SHP77 (cell line): Measurements from ENCODE around the gene ARF1.

Source experiments
- DNase-seq, 2 experiments: peaks; one replicate each; lab custom pipeline; 2025; lab: John Stamatoyannopoulos, UW

Gene ARF1

DNA sequence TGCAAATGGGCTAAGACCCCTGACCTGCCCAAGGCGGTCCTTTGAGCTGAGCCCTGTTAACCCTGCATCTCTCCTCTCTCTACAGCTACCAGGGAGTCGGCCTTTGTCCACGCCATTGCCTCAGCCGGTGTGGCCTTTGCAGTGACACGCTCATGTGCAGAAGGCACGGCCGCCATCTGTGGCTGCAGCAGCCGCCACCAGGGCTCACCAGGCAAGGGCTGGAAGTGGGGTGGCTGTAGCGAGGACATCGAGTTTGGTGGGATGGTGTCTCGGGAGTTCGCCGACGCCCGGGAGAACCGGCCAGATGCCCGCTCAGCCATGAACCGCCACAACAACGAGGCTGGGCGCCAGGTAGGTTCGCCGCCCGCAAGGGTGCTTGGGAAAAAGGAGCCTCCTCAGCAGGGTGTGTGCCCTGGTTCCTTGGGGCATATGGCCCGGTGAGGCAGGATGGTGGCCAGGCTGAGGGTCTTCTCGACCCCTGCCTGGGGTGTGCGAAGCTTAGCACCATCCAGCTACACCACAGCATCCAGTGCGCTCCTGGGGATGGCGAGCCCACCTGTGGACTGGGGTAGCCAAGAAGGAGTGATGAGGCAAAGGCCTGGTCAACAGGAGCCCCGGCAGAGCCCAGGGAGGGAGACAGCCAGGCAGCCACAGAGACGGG lies 31.8 kb upstream of the ARF1 start:
- DNase-seq, result no peak

DNA sequence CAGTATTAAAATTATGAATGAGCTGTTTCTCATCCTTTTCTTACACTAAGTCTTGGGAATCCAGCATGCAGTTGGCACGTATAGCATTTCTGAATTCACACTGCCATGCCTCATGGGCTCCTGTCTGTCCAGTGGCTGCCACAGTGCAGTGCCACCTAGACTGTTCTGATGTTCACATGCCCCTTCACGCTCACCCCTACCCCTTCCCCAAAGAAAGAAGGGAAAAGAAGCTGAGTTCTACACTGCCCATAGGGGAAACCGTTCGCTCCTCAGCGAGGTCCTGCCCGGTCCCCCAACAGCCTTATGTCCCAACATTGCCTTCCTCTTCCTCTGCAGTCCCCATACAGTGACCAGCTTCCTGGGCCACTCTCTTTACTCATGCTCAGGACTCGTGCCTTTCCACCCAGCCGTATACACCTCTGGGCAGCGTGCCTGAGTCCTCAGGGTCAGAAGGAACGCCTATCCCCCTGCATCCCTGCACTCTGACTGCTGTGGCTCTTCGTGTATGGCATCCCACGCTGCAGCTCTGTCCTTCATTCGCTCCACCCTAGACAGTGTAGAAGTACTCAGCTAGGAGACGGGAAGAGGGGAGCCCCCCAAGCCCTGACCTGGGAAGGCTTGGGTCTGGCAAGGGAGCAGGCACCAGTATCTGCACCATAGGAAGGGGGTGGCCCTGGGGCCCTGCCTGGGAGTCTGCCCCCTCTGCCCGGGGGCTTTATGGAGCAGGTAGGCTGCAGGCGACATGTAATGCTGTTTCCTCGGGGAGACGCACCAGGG lies 24.1 kb upstream of the ARF1 start:
- DNase-seq, result no peak

DNA sequence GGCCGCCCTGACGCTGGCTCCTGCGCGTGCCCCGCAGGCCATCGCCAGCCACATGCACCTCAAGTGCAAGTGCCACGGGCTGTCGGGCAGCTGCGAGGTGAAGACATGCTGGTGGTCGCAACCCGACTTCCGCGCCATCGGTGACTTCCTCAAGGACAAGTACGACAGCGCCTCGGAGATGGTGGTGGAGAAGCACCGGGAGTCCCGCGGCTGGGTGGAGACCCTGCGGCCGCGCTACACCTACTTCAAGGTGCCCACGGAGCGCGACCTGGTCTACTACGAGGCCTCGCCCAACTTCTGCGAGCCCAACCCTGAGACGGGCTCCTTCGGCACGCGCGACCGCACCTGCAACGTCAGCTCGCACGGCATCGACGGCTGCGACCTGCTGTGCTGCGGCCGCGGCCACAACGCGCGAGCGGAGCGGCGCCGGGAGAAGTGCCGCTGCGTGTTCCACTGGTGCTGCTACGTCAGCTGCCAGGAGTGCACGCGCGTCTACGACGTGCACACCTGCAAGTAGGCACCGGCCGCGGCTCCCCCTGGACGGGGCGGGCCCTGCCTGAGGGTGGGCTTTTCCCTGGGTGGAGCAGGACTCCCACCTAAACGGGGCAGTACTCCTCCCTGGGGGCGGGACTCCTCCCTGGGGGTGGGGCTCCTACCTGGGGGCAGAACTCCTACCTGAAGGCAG lies 23.4 kb upstream of the ARF1 start:
- DNase-seq, result no peak

DNA sequence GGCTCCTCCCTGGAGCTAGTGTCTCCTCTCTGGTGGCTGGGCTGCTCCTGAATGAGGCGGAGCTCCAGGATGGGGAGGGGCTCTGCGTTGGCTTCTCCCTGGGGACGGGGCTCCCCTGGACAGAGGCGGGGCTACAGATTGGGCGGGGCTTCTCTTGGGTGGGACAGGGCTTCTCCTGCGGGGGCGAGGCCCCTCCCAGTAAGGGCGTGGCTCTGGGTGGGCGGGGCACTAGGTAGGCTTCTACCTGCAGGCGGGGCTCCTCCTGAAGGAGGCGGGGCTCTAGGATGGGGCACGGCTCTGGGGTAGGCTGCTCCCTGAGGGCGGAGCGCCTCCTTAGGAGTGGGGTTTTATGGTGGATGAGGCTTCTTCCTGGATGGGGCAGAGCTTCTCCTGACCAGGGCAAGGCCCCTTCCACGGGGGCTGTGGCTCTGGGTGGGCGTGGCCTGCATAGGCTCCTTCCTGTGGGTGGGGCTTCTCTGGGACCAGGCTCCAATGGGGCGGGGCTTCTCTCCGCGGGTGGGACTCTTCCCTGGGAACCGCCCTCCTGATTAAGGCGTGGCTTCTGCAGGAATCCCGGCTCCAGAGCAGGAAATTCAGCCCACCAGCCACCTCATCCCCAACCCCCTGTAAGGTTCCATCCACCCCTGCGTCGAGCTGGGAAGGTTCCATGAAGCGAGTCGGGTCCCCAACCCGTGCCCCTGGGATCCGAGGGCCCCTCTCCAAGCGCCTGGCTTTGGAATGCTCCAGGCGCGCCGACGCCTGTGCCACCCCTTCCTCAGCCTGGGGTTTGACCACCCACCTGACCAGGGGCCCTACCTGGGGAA lies 22.7 kb upstream of the ARF1 start:
- DNase-seq, result no peak

DNA sequence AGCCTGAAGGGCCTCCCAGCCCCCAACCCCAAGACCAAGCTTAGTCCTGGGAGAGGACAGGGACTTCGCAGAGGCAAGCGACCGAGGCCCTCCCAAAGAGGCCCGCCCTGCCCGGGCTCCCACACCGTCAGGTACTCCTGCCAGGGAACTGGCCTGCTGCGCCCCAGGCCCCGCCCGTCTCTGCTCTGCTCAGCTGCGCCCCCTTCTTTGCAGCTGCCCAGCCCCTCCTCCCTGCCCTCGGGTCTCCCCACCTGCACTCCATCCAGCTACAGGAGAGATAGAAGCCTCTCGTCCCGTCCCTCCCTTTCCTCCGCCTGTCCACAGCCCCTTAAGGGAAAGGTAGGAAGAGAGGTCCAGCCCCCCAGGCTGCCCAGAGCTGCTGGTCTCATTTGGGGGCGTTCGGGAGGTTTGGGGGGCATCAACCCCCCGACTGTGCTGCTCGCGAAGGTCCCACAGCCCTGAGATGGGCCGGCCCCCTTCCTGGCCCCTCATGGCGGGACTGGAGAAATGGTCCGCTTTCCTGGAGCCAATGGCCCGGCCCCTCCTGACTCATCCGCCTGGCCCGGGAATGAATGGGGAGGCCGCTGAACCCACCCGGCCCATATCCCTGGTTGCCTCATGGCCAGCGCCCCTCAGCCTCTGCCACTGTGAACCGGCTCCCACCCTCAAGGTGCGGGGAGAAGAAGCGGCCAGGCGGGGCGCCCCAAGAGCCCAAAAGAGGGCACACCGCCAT lies 21.9 kb upstream of the ARF1 start:
- DNase-seq, result no peak

DNA sequence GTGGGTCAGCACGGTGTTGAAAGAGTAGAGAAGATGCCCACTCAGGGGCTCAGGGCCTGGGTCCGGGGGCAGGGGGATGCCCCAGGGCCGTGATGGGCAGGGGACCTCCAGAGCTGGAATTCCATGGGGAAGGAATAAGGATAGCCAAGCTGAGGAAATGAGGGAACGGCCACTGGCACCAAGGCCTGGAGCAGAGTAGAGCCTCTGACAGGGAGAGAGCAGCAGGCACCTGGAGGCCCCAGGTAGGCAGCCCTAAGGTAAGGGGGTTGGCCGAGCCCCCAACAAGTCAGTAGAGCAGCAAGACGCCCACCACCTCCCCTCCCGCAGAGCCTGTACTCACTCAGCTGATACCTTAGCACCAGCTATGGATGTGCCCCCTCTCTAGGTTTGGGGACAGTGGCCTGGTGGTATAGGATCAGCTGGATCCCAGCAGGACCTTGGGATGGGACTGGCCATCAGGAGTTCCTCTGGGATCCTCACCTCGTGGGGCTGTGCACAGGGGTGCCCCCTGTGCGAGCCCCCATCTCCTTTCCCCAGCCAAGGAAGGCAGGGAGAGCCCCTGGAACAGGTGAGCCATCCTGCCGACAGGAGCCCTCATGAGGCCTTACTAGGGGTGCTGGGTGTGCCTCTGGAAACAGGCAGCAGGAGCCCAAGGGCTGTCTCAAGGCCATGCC lies 21.0 kb upstream of the ARF1 start:
- no peak for DNase-seq

DNA sequence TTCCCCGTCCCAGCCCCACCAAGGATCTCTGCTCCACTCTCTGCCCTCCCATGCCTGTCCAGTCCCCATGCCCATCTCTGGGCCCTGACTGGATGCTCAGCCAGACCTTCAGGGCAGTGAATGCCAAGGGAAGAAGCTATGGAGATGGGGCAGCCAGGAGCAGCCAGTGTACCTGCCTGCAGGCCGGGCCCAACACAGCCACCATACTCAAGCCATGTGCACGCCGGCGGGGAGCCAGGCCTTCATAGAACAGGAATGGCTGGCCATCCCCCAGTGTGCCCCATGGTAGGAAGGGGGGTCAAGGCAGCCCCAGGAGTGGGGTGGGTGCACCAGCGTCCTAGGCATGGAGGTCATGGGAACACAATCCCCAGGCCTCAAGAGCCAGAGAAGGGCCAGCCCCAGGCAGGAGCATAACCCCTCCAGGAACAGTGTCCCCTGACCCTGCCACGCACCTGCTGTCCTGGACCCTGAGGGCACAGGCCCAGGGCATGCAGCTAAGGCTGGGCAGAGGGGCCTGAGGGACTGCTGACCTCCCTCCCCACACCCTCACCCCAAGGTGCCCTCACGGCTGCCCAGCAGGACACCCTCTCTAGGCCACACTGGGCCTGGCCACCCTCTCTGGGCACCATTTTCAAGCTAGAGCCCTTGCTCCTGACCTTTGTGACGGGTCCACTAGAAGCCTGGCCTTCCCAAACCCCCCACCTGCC lies 20.3 kb upstream of the ARF1 start:
- no peak for DNase-seq

DNA sequence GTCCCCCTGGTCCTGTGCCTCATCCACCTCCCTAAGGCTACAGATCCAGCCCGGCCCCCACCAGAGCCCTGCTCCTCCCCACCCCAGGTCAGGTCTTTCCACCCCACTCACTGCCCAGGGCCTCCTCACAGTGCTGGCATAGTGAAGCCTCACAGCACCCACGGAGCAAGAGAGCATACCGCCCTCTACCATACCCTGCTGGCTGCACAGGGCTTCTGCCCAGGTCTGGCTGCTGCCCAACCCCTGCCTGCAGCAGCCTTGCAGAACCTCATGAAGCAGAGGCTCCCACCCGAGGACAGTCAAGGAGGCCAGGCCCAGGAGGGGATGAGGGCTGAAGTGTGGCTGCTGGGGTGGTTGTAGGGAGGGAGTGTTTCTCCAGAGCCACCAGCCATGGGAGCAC lies 19.7 kb upstream of the ARF1 start:
- no peak for DNase-seq

DNA sequence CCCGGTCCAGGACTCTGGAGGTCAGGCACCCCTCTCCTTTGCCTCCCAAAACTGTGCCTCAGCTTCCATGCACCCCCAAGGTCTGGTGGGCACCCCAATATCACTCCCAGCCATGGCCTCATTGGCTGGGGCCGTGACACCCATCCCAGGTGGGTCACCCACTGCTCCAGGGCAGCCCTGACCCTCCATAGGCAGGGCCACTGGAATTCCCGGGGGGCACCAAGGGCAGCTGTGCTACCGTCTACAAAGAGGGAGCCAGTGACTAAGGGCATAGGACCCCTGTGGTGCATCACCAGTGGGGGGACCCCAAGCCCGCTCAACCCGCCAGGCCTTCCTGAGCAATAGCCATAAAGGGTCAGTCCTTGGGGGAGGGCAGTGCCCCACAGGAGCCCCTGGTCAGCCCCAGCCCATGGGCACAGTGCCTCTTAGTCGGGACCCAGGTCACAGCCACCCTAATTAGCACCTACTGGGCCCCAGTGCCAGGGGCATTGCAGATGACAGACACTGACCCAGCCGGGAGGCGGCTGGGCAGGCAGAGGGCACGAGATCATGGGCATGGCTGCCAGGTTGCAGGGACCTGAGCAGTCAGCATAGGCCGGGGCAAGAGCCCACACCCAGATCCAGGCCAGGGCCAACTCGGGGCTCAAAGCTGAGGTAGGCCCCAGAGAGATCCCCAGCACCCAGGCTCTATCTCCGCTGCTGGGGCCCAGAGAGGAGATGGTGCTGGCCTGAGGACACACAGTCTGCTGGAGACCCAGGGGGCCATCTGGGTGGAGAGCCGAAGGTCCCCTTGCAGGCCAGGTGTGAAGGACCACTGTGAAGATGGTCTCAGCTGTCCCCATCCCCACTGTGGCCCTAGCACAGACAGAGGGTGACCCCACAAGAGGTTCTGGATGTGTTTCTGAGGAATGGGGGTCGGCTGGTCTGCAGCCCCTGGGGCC lies 19.0 kb upstream of the ARF1 start:
- DNase-seq, result no peak

DNA sequence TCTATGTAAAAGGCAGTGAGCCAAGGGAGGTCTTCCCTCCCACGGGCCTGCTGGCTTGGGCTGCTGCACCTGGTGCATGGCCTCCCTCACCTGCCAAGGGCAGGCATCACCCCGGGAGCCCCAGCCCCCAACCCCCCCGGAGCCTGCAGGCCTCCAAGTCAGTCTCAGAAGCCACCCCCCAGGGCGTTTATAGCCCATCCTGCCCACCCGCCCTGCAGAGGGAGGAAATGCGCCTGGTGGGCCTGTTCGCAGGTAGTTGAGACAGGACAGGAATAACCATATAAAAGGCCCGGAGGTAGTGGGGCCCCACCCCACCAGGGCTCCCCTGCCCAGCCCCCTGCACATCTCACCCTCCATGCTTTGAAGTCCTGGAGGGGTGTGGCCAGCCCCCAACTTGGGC lies 18.2 kb upstream of the ARF1 start:
- no peak for DNase-seq

DNA sequence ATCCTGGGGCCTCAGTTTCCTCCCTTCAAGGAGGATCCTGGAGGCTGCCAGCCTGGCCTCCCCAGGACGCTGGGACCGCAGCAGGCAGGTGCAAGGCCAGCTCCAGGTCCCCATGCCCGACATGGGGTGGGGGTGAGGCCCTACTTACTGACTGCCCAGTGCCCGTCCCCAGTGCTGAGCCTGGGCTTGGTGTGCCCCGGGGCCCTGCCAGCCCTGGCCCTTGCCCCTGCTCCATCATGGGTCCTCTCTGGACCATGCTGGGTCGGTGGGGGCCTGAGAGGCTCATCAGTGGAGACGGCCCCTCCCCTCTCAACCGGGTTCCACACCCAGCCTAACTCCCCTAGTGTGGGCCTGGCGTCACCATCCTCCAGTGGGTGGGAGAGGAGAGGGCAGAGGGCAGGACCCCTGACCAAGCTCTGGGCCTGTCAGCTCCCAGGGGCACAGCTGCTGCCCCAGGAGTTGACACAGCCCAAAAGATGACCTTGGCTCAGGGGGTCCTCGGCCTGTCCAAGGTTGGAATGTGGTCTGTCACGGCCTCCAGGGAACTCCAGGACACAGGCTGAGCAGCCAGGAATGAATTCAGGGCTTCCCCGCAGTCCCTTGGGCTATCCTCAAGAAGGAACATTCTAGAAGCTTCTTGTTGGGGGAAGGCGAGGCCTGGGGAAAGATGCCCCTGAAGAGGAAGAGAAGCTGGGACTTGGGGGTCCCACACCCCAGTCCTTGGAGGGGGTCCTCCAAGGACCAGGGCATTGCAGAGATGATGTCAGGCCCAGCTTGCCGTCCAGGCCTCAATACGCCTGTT lies 17.6 kb upstream of the ARF1 start:
- DNase-seq, result no peak

DNA sequence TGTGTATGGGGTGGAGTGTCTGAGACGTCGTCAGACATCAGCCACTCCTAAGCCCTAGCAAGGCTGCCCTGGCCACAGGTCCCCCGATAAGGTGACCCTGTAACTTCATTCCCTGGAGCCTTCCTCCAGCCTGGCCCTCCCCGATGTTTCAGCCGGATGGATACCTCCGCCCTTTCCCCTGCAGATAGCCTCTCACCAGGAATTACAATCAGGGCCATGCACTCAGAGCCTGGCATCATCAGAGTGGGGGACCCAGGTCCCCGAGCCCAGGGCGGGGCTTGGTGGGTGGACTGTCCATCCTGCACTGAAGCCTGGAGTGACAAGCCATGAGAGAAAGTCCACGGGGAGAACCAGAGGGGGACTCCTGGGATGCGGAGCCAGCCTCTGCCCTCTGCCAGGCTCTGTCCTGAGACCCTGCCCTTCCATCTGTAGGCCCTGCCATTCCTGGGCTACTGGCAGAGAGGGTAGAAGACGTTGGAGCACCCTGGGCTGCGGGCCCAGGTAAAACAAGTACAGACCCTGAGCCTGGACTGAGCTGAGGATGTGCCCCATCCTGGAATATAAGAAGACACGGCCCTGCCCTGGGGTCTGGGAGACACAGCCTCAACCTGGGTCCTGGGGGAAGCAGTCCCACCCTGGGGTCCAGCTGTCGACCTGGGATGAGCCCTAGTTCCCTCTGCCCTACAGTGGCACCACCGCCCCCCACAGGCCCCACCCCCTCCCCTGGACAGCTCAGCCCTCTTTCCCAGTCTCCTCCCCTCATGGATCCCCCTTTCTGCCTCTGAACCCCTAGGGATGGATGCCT lies 16.8 kb upstream of the ARF1 start:
- DNase-seq, result no peak

DNA sequence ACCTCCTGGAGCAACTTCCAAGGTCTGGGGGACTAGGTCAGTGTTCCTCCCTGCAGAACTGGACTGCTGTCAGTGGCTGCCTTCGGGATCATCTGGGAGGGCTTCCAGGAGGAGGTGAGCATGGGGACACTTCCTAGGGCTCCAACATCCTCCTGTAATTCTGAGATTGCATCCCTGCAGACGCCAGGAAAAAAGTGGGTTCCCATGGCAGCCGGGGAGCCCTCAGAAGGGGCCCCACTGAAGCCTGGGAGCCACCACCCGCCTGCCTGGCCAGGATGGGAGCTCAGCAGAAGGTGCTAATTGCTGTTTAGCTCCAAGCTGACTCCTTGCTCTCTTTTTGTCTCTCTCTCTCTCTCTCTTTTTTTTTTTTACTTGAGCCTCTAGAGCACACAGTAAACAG lies 16.1 kb upstream of the ARF1 start:
- no peak for DNase-seq

DNA sequence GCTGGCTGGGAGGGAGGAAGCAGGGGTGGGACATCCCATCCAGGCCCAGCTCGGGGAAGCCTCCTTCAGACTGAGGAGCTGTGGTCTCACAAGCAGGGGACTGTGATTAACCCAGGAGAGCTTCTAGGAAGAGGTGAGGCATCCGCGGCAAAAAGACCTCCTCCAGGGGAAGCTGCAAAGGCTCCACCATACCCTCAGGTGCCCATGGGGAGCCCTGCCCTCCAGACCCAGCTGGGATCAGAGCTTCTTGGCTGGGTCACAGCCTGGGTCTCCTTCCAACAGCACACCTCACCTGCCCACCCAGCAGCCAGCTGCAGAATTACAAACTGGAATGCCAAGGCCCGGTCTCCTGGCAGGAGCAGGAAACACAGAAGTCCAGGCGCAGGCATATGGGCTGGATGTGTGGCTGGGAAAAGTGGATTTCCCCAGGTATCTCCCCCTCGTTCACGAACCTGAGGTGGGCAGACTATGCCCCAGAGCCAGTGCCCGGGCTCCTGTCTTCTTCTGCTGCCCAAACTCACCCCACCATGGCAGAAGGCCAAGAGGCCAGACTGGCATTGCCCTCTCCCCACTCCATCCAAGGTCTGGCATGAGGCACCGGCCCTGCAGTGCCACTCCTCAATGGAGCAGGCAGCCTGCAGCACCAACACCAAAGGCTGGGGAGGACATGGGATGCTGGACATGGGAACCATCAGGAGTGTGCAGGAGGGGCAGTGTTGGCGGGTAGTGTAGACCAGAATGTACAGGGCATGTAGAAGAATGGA lies 15.4 kb upstream of the ARF1 start:
- DNase-seq, result no peak

DNA sequence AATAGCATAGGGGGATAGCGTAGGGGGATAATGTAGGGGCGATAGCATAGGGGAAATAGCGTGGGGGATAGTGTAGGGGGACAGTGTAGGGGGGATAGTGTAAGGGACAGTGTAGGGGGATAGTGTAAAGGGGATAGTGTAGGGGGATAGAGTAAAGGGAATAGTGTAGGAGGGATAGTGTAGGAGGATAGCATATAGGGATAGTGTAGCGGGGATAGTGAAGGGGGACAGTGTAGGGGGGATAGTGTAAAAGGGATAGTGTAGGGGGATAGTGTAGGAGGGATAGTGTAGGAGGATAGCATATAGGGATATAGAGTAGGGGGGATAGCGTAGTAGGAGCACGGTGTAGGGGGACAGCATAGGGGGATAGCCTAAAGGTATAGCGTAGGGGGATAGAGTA lies 14.1 kb upstream of the ARF1 start:
- DNase-seq, result no peak

DNA sequence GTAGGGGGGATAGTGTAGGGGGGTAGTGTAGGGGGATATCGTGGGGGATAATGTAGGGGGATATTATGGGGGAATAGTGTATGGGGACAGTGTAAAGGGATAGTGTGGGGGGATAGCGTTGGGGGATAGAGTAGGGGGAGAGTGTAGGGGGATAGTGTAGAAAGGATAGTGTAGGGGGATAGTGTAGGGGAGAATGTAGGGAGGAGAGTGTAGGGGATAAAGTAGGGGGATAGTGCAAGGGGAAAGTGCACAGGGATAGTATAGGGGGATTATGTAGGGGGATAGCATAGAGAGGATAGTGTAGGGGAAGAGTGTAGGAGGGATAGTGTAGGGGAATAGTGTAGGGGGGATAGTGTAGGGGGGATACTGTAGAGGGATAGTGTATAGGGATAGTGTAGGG lies 12.3 kb upstream of the ARF1 start:
- no peak for DNase-seq

DNA sequence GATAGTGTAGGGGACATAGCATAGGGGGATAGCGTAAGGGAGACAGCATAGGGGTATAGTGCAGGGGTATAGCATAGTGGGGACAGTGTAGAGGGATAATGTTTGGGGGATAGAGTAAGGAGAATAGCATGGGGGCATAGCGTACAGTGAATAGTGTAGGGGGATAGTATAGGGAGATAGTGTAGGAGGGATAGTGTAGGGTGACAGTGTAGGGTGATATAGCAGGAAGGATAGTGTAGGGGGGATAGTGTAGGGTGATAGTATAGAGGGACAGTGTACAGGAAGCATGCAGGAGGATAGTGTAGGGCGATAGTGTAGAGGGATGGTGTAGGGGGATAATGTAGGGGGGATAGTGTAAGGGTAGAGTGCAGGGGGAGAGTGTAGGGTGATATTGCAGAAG lies 11.7 kb upstream of the ARF1 start:
- DNase-seq, result no peak
